HepG2 (cell line): Measurements from ENCODE around the gene DPT. TPM values are rescaled to one million over a fixed set of nuclear protein-coding genes. Genes with fewer than 3 reads are reported as not detected.
A peak's percentile ranks its signal among the peaks of the same experiment; 100 is the strongest.

ENCODE experiments used
- ARNTL ChIP-seq: sonication (generic); formaldehyde crosslinking; IDR thresholded peaks from 2 replicates; pipeline ENCODE4 v1.4.0; 2020; ENCODE audit warnings: mild to moderate bottlenecking, missing genetic modification reagents
- FOXM1 ChIP-seq: sonication (generic); formaldehyde crosslinking; IDR thresholded peaks from 2 replicates; pipeline ENCODE4 v1.5.0; 2020; ENCODE audit warnings: missing genetic modification reagents
- FOXO1 ChIP-seq: sonication (generic); formaldehyde crosslinking; IDR thresholded peaks from 2 replicates; pipeline ENCODE4 v1.4.0; 2020; ENCODE audit warnings: missing genetic modification reagents
- GFI1 ChIP-seq: sonication (generic); formaldehyde crosslinking; IDR thresholded peaks from 2 replicates; pipeline ENCODE4 v1.5.0; 2020; ENCODE audit warnings: missing genetic modification reagents, mild to moderate bottlenecking, borderline replicate concordance
- IRF2 ChIP-seq: IDR thresholded peaks from 2 replicates; pipeline ENCODE4 v1.6.1; 2018; ENCODE audit warnings: missing genetic modification reagents, missing compliant biosample characterization
- KLF11 ChIP-seq: IDR thresholded peaks from 2 replicates; pipeline ENCODE4 v1.6.1; 2016; ENCODE audit warnings: missing compliant biosample characterization
- MED8 ChIP-seq: sonication (generic); formaldehyde crosslinking; IDR thresholded peaks from 2 replicates; pipeline ENCODE4 v1.8.1; 2023; ENCODE audit warnings: mild to moderate bottlenecking, missing genetic modification reagents; ENCODE audit not compliant: insufficient replicate concordance
- MYNN ChIP-seq: sonication (generic); formaldehyde crosslinking; IDR thresholded peaks from 2 replicates; pipeline ENCODE4 v1.4.0; 2020; ENCODE audit warnings: mild to moderate bottlenecking, low read depth, missing genetic modification reagents
- NCOA1 ChIP-seq: sonication (generic); formaldehyde crosslinking; IDR thresholded peaks from 2 replicates; pipeline ENCODE4 v1.9.0; 2021; ENCODE audit warnings: missing genetic modification reagents
- NFKBIZ ChIP-seq: IDR thresholded peaks from 2 replicates; pipeline ENCODE4 v1.6.1; 2018; ENCODE audit warnings: missing genetic modification reagents, missing compliant biosample characterization
- NKX3-1 ChIP-seq: sonication (generic); formaldehyde crosslinking; IDR thresholded peaks from 2 replicates; pipeline ENCODE4 v1.5.0; 2020; ENCODE audit warnings: missing genetic modification reagents
- NR3C1 ChIP-seq: sonication (generic); formaldehyde crosslinking; IDR thresholded peaks from 2 replicates; pipeline ENCODE4 v1.4.0; 2020; ENCODE audit warnings: missing genetic modification reagents
- RARG ChIP-seq: sonication (generic); formaldehyde crosslinking; IDR thresholded peaks from 2 replicates; pipeline ENCODE4 v1.4.0; 2020; ENCODE audit warnings: low read depth, mild to moderate bottlenecking, missing genetic modification reagents
- RBM39 ChIP-seq: fragments of 200-400 bp; formaldehyde crosslinking; IDR thresholded peaks from one replicate; pipeline ENCODE4 v1.6.1; 2018; ENCODE audit warnings: antibody characterized with exemption, mild to moderate bottlenecking, low read depth, low read length; ENCODE audit not compliant: poor library complexity, severe bottlenecking
- SOX13 ChIP-seq, 3 experiments: fragments of 450-650 bp in 1 of 3; sonication (generic) in 1 of 3; formaldehyde crosslinking in 1 of 3; IDR thresholded peaks in 2 of 3; conservative IDR thresholded peaks in 1 of 3; 2 replicates each; pipeline versions ENCODE4 v1.5.0 to v1.6.1; 2016 to 2020; ENCODE audit warnings: antibody characterized with exemption in 1 of 3, mild to moderate bottlenecking in 1 of 3, missing compliant biosample characterization in 1 of 3, missing genetic modification reagents in 1 of 3, moderate library complexity in 1 of 3
- TEAD2 ChIP-seq: sonication (generic); formaldehyde crosslinking; IDR thresholded peaks from 2 replicates; pipeline ENCODE4 v1.9.0; 2021; ENCODE audit warnings: missing genetic modification reagents
- TOE1 ChIP-seq: sonication (generic); formaldehyde crosslinking; IDR thresholded peaks from 2 replicates; pipeline ENCODE4 v1.4.0; 2020; ENCODE audit warnings: mild to moderate bottlenecking, missing genetic modification reagents
- ZNF333 ChIP-seq: sonication (generic); formaldehyde crosslinking; IDR thresholded peaks from 2 replicates; pipeline ENCODE4 v1.4.0; 2020; ENCODE audit warnings: mild to moderate bottlenecking, missing genetic modification reagents, borderline replicate concordance
- ZNF577 ChIP-seq: sonication (generic); formaldehyde crosslinking; IDR thresholded peaks from 2 replicates; pipeline ENCODE4 v1.4.0; 2020; ENCODE audit warnings: mild to moderate bottlenecking, low read depth, missing genetic modification reagents, borderline replicate concordance
- ZNF775 ChIP-seq: sonication (generic); formaldehyde crosslinking; IDR thresholded peaks from 2 replicates; pipeline ENCODE4 v1.4.0; 2020; ENCODE audit warnings: missing genetic modification reagents, mild to moderate bottlenecking, moderate library complexity, borderline replicate concordance
- ZNF792 ChIP-seq: IDR thresholded peaks from 2 replicates; pipeline ENCODE4 v1.6.1; 2016
- polyA plus RNA-seq, 8 experiments: library from polyadenylated mRNA; depleted of rRNA in 3 of 8; stranded (reverse) in 7 of 8; unstranded in 1 of 8; fragments of >200 nt; fragmentation: Illumina TruSeq in 4 of 8; extraction: Trizol in 4 of 8; gene quantifications; 2 replicates each; pipeline versions ENCODE4 v1.2.1 to v1.2.3, GENCODE V29; 2011 to 2016; ENCODE audit warnings: low read depth in 4 of 8, missing spikeins in 1 of 8, mixed read lengths in 1 of 8; ENCODE audit not compliant: insufficient read depth in 1 of 8
- total RNA-seq, 5 experiments: library from RNA; depleted of rRNA; stranded (reverse); fragments of >200 nt; fragmentation: Illumina TruSeq; extraction: Trizol; gene quantifications; 2 replicates each; pipeline ENCODE4 v1.2.3, GENCODE V29; 2016; ENCODE audit warnings: low read depth in 1 of 5
- TF ChIP-seq, protein P1 (sequence below): sonication (generic); formaldehyde crosslinking; IDR thresholded peaks from 2 replicates; pipeline ENCODE4 v1.8.1; 2023; ENCODE audit warnings: missing genetic modification reagents, inconsistent platforms, borderline replicate concordance
- TF ChIP-seq, protein P2 (sequence below): sonication (generic); formaldehyde crosslinking; IDR thresholded peaks from 2 replicates; pipeline ENCODE4 v1.4.0; 2020; ENCODE audit warnings: mild to moderate bottlenecking, missing genetic modification reagents
- TF ChIP-seq, protein P3 (sequence below): sonication (generic); formaldehyde crosslinking; IDR thresholded peaks from 2 replicates; pipeline ENCODE4 v1.8.0; 2022; ENCODE audit warnings: missing genetic modification reagents, low read depth, mild to moderate bottlenecking, borderline replicate concordance
- TF ChIP-seq, protein P4 (sequence below): sonication (generic); formaldehyde crosslinking; IDR thresholded peaks from 2 replicates; pipeline ENCODE4 v1.4.0; 2020; ENCODE audit warnings: mild to moderate bottlenecking, low read depth, missing genetic modification reagents
- TF ChIP-seq, protein P5 (sequence below): sonication (generic); formaldehyde crosslinking; IDR thresholded peaks from 2 replicates; pipeline ENCODE4 v1.4.0; 2020; ENCODE audit warnings: missing genetic modification reagents

DPT gene
- total and polyA plus RNA-seq, 2 of the 13 experiments (the other 11 are each of a cell fraction or from before 2014, with no cell fraction given), result 0.04 TPM; not detected in 1

DNA sequence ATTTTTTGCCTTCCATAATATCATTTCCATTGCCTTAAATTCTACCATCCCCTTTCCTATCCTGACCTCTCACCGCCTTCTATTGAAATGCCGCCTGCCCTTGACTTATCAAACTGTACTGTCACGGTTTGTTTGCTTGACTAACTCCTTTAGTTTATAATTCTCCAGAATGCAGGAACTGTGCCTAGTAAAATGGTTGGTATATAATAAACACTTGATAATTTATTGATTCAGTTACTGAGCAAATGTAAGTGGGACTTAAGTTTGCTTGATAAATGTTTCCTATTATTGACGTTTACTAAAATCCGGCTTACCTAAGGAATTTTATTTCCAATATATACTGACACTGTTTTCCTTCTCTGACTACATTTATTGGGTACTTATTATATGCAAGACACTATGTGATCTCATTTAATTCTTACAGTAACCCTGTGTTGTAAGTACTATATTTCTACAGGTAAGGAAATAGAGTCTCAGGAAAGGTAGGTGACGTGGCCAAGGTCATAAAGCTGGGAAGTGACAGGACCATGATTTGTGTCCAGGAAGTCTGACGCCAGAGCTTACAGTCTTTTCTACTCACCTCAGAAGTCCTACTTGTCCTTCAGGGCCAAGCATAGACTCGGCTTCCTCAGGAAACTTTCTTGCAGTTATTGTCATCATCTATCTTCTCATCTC lies 35.7 kb downstream of the DPT start (continued):
- TF ChIP-seq NR3C1 (CRISPR knock-in tag), result no peak
- TF ChIP-seq, protein P1, sequence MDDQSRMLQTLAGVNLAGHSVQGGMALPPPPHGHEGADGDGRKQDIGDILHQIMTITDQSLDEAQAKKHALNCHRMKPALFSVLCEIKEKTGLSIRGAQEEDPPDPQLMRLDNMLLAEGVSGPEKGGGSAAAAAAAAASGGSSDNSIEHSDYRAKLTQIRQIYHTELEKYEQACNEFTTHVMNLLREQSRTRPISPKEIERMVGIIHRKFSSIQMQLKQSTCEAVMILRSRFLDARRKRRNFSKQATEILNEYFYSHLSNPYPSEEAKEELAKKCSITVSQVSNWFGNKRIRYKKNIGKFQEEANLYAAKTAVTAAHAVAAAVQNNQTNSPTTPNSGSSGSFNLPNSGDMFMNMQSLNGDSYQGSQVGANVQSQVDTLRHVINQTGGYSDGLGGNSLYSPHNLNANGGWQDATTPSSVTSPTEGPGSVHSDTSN, result no peak
- TF ChIP-seq, protein P2, sequence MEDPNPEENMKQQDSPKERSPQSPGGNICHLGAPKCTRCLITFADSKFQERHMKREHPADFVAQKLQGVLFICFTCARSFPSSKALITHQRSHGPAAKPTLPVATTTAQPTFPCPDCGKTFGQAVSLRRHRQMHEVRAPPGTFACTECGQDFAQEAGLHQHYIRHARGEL (CRISPR knock-in tag), result no peak
- TF ChIP-seq MYNN (CRISPR knock-in tag), result no peak
- peak; percentile 67; the same call in 1 of the 2 replicates for TF ChIP-seq GFI1
- TF ChIP-seq ZNF577 (CRISPR knock-in tag), result no peak
- no peak for TF ChIP-seq NKX3-1 (CRISPR knock-in tag)
- no peak for TF ChIP-seq ZNF775 (CRISPR knock-in tag)
- no peak for TF ChIP-seq FOXM1
- TF ChIP-seq NFKBIZ (CRISPR knock-in tag), result no peak
- TF ChIP-seq, protein P3, sequence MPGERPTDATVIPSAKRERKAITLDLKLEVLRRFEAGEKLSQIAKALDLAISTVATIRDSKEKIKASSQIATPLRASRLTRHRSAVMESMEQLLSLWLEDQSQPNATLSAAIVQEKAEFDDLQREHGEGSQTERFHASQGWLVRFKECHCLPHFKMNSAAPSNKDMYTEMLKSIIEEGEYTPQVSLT, result no peak
- TF ChIP-seq SOX13 (IDR thresholded peaks at IDR 0.05), result peak; percentile 29; the same call in 1 of the 2 replicates
- TF ChIP-seq SOX13 (CRISPR knock-in tag; conservative IDR thresholded peaks at IDR 0.05 in 1 of 2, IDR thresholded peaks at IDR 0.05 in 1 of 2), result peak in 1 of 2 experiments; percentile 72; a peak in 1 of 4 replicates
- no peak for TF ChIP-seq TOE1
- TF ChIP-seq NCOA1 (CRISPR knock-in tag), result no peak
- TF ChIP-seq RBM39, result no peak
- TF ChIP-seq ARNTL (CRISPR knock-in tag), result no peak
- peak; percentile 37; the same call in 1 of the 2 replicates for TF ChIP-seq FOXO1 (CRISPR knock-in tag)
- no peak for TF ChIP-seq ZNF333 (CRISPR knock-in tag)
- no peak for TF ChIP-seq ZNF792 (CRISPR knock-in tag)
- TF ChIP-seq KLF11, result no peak
- TF ChIP-seq, protein P4, sequence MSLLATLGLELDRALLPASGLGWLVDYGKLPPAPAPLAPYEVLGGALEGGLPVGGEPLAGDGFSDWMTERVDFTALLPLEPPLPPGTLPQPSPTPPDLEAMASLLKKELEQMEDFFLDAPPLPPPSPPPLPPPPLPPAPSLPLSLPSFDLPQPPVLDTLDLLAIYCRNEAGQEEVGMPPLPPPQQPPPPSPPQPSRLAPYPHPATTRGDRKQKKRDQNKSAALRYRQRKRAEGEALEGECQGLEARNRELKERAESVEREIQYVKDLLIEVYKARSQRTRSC (CRISPR knock-in tag), result no peak
- 0 out of 2 replicates have a peak, but pooled peaks have one; percentile 25 for TF ChIP-seq IRF2 (CRISPR knock-in tag)
- TF ChIP-seq MED8 (CRISPR knock-in tag), result no peak
- no peak for TF ChIP-seq TEAD2 (CRISPR knock-in tag)
- TF ChIP-seq, protein P5, sequence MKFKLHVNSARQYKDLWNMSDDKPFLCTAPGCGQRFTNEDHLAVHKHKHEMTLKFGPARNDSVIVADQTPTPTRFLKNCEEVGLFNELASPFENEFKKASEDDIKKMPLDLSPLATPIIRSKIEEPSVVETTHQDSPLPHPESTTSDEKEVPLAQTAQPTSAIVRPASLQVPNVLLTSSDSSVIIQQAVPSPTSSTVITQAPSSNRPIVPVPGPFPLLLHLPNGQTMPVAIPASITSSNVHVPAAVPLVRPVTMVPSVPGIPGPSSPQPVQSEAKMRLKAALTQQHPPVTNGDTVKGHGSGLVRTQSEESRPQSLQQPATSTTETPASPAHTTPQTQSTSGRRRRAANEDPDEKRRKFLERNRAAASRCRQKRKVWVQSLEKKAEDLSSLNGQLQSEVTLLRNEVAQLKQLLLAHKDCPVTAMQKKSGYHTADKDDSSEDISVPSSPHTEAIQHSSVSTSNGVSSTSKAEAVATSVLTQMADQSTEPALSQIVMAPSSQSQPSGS (CRISPR knock-in tag), result 0 out of 2 replicates have a peak, but pooled peaks have one; percentile 25
- TF ChIP-seq RARG (CRISPR knock-in tag), result no peak
